Bronchial epithelial cell (primary cell): Measurements from ENCODE around the gene GPT2. TPM values are rescaled to one million over a fixed set of nuclear protein-coding genes. Genes with fewer than 3 reads are reported as not detected.

Experiments used
- DNase-seq: peaks from one replicate; pipeline ENCODE4 v3.0.0-alpha.2; 2010; ENCODE audit warnings: low read depth
- FAIRE-seq: peaks from 2 replicates; lab custom pipeline; 2011; peaks lifted over from hg19 to GRCh38; lab: Jason Lieb, UNC
- H3K27me3 ChIP-seq: 2 replicates; pipeline ENCODE4 v1.5.1; 2011; ENCODE audit warnings: low read length; ENCODE audit not compliant: control insufficient read depth, insufficient read depth
- H3K36me3 ChIP-seq: 2 replicates; pipeline ENCODE4 v1.5.1; 2011; ENCODE audit warnings: low read length; ENCODE audit not compliant: control insufficient read depth, insufficient read depth
- H3K4me3 ChIP-seq: 2 replicates; pipeline ENCODE4 v1.5.1; 2011; ENCODE audit warnings: mild to moderate bottlenecking, low read depth, low read length, control low read depth
- CTCF ChIP-seq: IDR thresholded peaks from 2 replicates; pipeline ENCODE4 v1.5.1; 2011; ENCODE audit warnings: mild to moderate bottlenecking, moderate library complexity, low read length, control low read depth, inconsistent platforms; ENCODE audit not compliant: insufficient read depth, severe bottlenecking
- total RNA-seq: library from RNA; depleted of rRNA; stranded (reverse); fragments of >200 nt; gene quantifications from 2 replicates; pipeline ENCODE4 v1.2.1, GENCODE V29; 2014

The GPT2 gene
- total RNA-seq, 1 donor from 2014 or later: 41.3 TPM

DNA sequence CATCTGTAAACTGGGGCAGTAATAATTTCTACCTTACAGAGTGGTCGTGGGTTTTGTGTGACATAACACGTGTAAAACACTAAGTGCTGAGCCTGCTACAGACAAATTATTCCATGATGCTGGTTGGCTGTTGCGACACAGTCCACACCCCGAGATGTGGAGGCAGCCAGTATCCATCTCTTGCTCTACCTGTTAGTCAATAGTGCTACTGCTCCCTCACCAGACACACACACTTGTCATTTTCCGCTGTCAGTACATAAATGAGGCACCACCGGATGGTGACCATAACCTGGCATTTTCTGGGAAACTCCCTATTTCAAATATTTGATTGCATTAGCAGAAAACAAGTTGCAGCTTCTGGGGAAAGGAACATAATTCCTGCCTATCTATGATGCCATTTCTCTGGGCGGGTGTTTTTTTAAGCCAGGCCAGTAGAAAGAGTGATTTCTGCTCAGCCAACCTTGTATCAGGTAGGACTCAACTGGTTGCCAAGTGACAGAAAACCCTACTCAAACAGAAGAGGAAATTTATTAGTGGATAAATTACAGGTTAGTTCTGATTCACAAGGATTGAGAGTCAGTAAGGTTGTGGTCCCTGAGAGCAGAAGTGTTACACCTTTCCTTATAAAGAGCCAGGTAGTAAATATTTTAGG lies 65.2 kb downstream of the GPT2 start:
- no peak for TF ChIP-seq CTCF
- no peaks in the 10 kb centered on the region for H3K27me3 ChIP-seq
- DNase-seq (peak; percentile 30), FAIRE-seq (no peak)
- H3K36me3 ChIP-seq: no peaks in the 10 kb centered on the region
- H3K4me3 ChIP-seq: no peak overlapping the region

GRCh38 chr16:46950009-46950408 lies 65.8 kb downstream of the GPT2 start:
- DNase-seq (no peak), FAIRE-seq (no peak)
- TF ChIP-seq CTCF: no peak
- Histone ChIP-seq H3K27me3 (no peaks in the 10 kb centered on the region), H3K4me3 (no peak overlapping the region), H3K36me3 (no peaks in the 10 kb centered on the region)

DNA sequence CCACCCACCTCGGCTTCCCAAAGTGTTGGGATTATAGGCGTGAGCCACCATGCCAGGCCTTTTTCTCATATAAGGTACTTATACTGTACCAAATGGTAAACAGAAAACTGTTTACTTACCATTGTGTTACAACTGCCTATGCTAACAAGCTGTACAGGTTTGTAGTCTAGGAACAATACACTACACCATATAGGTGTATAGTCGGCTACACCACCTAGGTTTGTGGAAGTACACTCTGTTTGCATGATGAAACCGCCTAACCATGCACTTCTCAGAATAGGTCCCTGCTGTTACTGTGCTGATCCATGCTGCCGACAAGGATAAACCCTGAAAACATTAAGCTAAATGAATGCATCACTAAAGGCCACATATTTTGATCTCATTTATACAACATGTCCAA lies 70.4 kb downstream of the GPT2 start:
- H3K27me3 ChIP-seq: no peaks in the 10 kb centered on the region
- peaks cover 9% of the 10 kb centered on the region for H3K36me3 ChIP-seq
- FAIRE-seq (no peak), DNase-seq (no peak)
- TF ChIP-seq CTCF: no peak
- H3K4me3 ChIP-seq: no peak overlapping the region

DNA sequence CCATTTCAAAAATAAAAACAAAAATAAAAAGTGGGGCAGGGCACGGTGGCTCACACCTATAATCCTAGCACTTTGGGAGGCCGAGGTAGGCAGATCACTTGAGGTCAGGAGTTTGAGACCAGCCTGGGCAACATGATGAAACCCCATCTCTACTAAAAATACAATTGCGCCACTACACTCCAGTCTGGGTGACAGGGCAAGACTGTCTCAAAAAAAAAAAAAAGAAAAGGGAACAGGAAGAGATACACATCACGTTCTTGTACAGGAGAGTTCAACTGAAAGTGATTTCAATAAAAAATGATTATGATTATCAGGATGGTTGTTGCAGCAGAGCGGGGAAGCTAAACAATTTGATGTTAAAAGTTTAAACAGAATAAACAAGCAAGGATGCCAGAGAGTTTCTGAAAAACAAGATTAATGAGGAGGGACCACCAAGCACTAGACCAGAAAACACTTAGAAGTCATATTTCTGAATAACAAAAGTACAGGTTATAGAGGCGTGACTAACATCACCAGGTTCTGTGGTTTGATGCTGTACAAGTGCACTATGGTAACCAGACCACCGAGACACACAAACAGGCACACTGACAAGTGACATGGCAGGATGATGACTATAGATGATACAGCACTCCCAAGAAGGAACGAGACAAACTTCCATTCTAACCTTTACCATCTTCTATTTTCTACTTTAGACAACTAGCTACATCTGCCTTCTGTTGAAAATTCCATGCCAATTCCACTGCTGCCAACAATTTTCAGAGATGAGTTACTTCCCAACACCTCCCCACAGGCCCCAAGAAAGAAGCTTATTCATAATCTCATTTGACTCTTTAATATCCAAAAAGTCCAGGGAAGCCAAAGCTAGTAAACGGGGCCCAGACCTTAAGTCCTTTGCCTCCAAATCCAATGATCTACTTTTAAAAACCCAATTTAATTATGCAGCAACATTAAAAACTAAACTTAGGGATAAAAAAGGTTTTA lies 77.5 kb downstream of the GPT2 start:
- no peak for FAIRE-seq
- no peak for DNase-seq
- Histone ChIP-seq H3K27me3 (no peaks in the 10 kb centered on the region), H3K36me3 (peaks cover 17% of the 10 kb centered on the region), H3K4me3 (no peak overlapping the region)
- no peak for TF ChIP-seq CTCF

DNA sequence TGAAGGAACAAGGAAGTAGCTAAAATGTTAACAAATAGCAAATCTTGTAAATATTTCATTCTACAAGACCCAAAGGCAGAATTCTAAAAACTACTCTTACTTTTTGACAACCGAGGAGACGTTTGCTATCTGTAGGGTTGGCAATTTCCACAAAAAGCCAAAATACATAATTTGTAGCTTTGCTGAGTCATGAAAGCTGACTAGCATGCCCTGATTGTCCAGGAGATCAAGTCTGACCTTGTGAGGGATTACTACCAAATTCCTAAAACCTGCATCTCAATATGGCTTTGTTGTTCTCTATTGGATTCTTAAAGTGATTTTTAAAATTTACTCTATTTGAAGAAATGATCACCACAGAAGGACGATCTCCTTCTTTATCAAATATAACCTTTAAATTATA lies 78.5 kb downstream of the GPT2 start:
- no peak for FAIRE-seq
- no peak for TF ChIP-seq CTCF
- DNase-seq: no peak
- Histone ChIP-seq H3K36me3 (peaks cover 16% of the 10 kb centered on the region), H3K27me3 (no peaks in the 10 kb centered on the region), H3K4me3 (no peak overlapping the region)
